ENCODE data around the gene CSTB.

Gene CSTB

GRCh38 chr21:43810505-43811261, 34.6 kb upstream of the CSTB start:
- DNase-seq = peak; percentile 84

DNA sequence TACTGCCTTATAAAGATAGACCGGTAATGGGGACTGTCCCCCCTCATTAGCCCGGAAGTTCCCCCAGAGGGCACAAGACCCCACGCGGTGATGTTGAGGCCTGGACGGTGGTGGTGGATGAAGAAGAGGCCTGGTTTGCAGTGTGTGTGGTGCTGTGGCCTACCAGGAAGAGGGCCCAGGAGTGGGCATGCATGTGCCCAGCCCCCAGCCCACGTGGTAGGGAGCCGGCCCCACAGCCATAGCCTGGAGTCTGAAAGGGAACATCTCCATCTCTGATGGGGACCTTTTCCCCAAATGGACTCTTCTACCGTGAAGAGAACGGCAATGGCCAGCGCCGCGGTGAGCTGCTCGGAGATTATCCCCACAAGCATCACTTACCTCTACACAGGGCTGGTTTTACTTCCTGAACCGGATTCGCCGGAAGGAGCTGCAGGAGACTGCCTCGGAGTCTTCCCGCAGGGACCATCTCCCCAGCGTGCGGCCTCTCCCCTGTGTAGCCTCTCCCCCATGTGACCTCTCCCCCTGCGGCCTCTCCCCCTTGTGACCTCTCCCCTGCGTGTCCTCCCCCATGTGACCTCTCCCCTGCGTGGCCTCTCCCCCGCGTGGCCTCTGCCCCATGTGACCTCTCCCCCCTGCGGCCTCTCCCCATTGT, 33.9 kb upstream of the CSTB start:
- DNase-seq = no peak

GRCh38 chr21:43809346-43809799, 33.3 kb upstream of the CSTB start:
- no peak for DNase-seq

DNA sequence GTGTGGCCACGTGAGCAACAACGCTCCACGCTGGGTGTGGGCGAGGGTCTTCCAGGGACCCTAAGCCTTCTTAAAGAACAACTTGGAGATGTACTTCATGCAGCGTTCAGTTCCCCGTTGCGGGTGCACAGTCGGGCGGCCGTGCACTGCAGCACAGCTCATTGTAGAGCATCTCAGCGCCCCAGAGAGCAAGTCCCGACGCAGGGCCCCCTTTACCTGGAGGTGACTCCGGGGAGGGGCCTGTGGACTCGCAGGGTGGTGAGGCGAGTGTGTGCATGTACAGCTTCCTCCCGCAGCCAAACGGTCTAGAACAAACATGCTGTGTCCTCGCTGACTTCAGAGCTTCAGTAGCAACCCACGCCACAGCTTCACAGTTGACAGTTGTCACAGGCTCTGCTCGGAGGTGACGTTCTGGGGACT, 32.7 kb upstream of the CSTB start:
- DNase-seq = no peak

DNA sequence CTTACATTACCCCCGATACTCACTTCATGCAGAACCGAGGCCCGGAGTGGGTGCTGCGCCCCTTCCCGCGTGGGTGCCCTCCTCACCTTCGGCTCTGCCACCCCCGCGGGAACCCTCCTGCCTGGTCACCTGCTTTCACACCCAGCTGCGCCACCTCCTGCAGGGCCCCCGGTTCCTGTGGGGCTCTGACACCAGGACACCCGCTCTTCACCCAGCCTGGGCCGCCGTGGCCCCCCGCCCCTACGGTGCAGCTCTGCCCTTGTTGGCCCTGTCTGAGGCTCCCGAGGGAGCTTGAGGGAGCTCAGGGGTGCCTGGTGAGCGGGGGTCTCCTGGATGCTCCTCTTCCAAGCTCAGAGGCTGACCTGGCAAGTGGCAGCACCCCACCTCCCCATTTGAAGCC, 32.3 kb upstream of the CSTB start:
- DNase-seq = no peak

DNA sequence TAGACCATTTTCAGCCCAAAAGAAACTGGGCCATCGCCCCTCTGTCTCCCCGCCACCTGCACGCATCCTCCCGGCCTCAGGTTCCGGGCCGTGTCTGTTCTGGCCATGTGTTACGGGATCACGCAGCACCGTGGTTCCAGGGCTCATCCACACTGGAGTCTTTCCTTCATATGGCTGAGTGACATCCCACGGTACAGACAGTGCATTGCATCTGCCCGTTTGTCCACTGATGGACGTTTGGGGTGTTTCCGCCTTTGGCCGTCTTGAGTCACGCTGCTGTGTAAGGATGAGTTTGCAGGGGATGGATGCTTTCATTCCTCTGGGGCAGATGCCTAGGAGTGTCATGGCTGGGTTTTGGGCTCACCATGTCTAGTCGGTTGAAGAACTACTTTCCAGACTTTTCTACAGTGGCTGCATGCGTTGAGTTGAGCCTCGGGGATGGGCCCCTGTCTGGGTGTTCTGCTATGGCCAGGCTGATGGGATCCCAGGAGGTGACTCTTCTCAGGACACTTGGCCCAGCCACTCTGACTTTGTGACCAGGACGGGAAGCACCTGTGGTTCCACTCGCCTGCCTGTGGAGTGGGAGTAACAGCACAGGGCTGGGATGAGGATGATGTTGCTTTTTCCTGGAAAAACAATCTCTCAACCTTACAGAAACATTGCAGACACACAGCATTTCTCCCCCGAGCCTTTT, 30.1 kb upstream of the CSTB start:
- DNase-seq = no peak

DNA sequence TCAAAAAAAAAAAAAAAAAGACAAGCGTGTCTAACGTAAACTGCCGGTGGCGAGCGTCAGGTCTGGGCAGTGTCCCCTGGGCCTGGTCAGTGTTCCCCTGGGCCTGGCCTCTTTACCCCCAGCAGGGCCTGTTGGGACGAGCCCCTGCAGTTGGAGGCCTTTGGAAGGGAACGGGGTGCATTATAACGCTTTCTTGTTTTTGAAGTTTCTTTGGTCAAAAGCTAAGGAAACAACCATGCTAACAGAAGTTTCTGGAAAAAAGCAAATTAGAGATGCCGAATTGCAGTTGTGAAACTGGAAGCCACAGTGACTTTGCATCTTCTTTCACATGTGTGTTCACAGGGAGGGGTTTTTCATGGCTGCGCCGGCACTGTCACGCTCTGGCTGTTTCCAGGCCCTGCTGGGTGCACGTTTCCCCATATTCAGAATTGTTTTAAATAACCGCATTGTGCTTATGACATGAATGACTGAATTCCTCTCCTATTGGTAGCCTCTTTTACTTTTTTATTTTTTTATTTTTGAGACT, 29.2 kb upstream of the CSTB start:
- DNase-seq = no peak

GRCh38 chr21:43803558-43804300, 27.6 kb upstream of the CSTB start:
- no peak for DNase-seq

DNA sequence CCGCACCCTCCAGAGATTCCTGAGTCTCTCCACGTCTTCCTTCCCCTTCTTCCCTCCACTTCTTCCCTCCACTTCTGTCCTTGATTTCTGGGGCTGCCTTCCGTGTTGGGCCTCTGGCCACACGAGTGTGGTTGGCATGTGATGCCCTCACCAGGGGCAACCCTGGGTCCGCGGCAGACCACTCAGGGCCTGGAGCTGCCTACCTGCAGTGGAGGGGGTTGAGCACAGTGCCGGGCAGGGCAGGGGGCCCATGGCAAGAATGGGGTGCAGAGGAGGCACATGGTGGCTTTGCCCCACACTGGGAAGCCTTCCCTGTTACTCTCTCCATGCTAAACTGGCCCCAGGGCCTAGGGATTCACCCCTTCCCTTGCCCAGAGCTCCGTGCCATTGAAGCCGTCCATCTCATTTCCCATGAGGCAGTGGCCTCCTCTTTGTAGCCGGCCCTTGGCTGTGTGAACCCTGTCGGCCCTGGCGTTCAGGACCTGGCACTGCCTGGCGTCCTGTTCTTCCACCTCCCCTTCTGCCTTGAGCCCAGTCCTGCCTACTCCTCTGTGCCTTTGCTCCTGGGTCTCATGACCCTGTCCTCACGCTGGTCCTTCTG, 26.7 kb upstream of the CSTB start:
- DNase-seq = no peak

DNA sequence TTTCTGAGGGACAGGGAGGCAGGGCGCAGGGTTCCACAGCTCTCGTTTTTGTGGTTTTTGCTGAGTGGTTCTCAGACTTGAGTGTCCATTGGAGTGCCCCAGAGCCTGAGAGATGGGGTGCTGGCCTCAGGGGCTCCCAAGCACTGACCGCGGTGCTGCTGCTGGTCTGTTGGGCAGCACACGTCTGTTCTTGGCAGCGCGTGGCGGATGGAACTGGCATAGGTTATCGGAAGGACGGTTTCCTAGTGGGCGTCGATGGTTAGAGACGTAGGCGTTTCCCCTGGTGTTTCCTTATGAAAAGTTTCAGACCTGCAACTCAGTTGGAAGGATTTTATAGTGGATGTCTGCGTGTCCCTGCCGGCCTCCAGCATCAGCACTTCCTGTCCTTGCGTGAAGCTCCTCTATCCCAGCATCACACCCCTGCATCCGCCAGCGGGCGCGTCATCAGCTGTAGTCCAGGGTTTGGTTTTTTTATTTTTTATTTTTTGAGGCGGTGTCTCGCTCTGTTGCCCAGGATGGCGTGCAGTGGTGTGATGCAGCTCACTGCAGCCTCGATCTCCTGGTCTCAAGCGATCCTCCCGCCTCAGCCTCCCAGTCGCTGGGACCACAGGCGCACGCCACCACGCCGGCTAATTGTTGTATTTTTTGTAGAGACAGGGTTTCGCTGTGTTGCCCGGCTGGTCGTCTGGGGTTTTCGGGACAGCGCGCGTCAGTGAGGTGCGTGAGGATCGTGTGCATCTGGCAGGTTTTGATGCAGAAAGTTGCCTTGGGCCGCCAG, 25.1 kb upstream of the CSTB start:
- DNase-seq = no peak

GRCh38 chr21:43800566-43800965, 24.5 kb upstream of the CSTB start:
- DNase-seq = no peak

DNA sequence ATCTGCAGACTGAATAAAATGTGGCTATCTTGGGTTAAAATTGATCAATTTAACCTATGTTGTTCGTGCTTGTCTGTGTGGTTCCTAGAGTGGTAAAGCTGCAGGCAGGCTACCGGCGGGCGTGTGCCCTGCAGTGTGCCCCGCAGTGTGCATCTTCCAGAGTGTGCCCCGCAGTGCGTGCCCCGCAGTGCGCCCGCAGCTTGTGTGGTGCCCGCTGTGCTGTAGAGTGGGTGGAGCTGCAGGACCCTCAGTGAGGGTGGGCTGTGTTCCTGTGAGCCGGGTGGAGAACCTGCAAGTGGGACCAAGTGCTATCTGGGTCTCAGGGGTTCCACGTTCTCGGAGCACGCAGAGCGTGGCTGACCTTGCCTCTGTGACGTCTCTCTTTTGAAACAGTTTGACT, 24.0 kb upstream of the CSTB start:
- no peak for DNase-seq

DNA sequence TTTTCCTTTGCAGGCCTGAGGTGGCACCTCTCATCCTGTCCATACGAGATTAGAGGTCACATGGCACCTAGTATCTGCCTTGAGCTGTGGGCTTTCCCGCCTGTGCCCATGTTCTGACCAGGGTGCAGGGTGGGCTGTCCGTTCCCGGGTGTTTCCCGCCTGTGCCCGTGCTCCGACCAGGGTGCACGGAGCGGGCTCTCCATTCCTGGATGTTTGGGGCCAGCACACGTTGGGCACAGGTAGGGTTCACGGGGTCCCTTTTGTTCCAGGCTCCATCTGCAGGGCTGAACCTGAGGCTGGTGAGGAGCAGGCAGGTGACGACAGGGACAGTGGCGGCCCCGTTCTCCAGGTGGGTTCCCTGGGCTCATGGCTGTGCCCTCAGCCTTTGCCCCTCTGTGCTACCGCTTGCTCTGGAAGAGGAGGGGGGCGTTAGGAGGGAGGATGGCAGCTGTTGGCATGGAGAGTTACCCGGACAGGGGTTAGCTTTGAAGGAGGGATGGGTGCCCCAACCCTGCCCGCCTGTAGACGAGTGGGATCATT, 23.3 kb upstream of the CSTB start:
- DNase-seq = no peak

GRCh38 chr21:43797925-43798715, 22.0 kb upstream of the CSTB start:
- no peak for DNase-seq

DNA sequence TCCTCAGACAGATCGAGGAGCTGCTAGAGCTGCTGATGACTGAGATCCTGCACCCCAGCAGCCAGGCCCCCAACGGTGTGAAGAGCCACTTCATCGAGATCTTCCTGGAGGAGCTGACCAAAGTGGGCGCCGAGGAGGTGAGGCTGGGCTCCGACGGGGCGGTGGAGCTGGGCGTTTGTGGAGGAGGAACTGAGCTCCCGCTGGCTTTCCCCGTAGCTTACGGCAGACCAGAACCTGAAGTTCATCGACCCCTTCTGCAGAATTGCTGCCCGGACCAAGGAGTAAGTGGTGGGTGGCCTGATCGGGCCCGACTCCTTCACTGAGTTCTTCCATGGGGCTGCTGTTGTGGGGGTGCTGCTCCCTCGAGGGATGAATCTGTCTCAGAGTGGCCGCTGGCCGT, 21.3 kb upstream of the CSTB start:
- DNase-seq = no peak

DNA sequence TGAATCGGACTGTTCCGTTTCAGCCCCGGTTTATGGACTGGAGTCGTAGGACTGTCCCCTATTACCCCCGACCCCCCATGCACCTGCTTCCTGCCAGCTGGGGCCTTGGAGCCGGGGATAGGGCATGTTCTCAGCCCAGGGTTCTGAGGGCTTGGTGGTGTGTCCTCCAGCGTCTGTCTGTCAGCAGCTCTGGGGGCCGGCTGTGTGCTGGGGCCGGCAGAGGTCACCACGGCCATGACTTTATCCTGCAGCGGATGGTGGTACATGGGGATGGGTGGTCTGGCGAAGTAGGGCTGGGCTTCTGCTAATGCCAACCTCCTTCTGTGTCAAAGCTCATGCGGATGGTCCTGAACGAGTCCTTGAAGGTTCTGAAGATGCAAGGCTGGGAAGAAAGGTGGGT, 18.7 kb upstream of the CSTB start:
- no peak for DNase-seq

GRCh38 chr21:43794311-43794710, 18.2 kb upstream of the CSTB start:
- DNase-seq = no peak

GRCh38 chr21:43793243-43793642, 17.1 kb upstream of the CSTB start:
- no peak for DNase-seq

- DNase-seq = no peak
These were observed 16.3 kb upstream of the CSTB start for GRCh38 chr21:43792406-43792805.

DNA sequence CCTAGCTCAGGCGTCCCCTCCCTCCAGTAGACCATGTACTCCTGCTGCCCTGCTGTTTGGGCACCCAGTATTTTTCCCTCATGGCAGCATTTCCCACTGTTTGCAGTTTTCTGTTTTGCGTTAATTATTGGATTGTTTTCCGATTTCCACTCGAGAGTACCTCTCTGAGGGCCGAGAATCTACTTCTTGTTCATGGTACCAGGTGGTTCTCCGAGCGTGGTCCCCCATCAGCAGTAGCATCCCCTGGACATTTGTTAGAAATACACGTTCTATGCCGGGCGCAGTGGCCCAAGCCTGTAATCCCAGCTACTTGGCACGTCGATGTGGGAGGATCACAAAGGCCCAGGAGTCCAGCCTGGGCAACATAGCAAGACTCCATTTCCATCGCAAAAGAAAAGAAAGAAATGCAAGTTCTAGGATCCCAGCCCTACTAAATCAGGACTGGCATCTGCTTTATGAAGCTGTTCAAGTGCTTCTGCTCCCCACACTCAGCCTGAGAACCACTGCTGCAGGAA, 14.0 kb upstream of the CSTB start:
- DNase-seq = no peak

Data from NCI-H2171 treated with DMSO at 0.1 percent for 48 hours (cell line).